Retinal pigment epithelial cell (primary cell): ENCODE results near the gene AGPAT3.

Source experiments
- DNase-seq: peaks from one replicate; pipeline ENCODE4 v3.0.0-alpha.2; 2010; ENCODE audit warnings: low read depth
- H3K4me3 ChIP-seq: 2 replicates; pipeline ENCODE4 v1.5.1; 2011; ENCODE audit warnings: mild to moderate bottlenecking, low read length, control low read depth, moderate library complexity
- TF ChIP-seq, protein P1 (sequence below): conservative IDR thresholded peaks from 2 replicates; pipeline ENCODE4 v1.5.1; 2011; ENCODE audit warnings: low read depth, low read length, control low read depth, inconsistent platforms

AGPAT3 gene

GRCh38 chr21:43986544-43987451 lies 121.8 kb downstream of the AGPAT3 start:
- no peak overlapping the region for H3K4me3 ChIP-seq
- TF ChIP-seq, protein P1, sequence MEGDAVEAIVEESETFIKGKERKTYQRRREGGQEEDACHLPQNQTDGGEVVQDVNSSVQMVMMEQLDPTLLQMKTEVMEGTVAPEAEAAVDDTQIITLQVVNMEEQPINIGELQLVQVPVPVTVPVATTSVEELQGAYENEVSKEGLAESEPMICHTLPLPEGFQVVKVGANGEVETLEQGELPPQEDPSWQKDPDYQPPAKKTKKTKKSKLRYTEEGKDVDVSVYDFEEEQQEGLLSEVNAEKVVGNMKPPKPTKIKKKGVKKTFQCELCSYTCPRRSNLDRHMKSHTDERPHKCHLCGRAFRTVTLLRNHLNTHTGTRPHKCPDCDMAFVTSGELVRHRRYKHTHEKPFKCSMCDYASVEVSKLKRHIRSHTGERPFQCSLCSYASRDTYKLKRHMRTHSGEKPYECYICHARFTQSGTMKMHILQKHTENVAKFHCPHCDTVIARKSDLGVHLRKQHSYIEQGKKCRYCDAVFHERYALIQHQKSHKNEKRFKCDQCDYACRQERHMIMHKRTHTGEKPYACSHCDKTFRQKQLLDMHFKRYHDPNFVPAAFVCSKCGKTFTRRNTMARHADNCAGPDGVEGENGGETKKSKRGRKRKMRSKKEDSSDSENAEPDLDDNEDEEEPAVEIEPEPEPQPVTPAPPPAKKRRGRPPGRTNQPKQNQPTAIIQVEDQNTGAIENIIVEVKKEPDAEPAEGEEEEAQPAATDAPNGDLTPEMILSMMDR, result no peak
- DNase-seq, result no peak

- TF ChIP-seq, protein P1, result no peak
Observed at GRCh38 chr21:43987509-43987908, 122.5 kb downstream of the AGPAT3 start.

DNA sequence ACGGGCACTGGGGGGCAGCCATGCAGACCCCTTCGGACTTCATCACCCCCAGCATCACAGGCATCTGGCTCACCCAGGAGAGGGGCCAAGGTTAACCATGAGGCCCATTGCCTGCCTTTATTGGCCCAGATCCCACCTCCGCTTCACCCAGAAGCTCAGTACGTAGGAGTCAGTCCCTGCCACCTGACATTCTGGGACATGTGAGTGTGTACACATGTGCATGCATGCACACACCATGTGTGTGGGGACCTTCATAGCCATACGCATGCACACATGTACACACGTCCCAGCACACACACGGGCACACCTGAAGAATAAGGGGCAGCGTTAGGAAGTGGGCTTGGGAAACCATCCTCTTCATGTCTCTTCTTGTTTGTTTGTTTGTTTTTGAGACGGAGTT lies 123.0 kb downstream of the AGPAT3 start:
- no peak for DNase-seq

More at GRCh38 chr21:43987509-43987908, 122.5 kb downstream of the AGPAT3 start:
- no peak overlapping the region for H3K4me3 ChIP-seq
- DNase-seq, result no peak

GRCh38 chr21:43988506-43989230 lies 123.6 kb downstream of the AGPAT3 start:
- no peak for DNase-seq
- TF ChIP-seq, protein P1, result no peak
- H3K4me3 ChIP-seq, result no peak overlapping the region

More for the DNA sequence above, 123.0 kb downstream of the AGPAT3 start:
- no peak overlapping the region for H3K4me3 ChIP-seq
- TF ChIP-seq, protein P1, result no peak

DNA sequence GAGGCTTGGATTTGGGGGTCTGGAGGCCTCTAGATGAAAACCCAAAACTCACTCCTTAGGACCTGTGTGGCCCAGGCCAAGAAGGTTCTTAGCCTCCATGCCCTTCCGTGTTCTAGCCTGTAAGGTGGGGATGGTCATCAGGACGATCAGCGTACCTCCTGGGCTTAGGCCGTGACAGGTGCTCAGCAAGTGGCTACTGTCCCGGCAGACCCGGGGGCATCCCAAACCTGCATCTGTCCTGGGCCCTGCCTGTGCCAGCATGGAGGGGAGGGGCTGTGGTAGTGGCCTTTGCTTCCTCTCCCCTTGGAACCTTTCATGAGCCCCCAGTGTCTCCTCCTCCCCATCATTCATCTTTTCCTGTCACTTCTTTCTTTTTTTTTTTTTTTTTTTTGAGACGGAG lies 124.4 kb downstream of the AGPAT3 start:
- H3K4me3 ChIP-seq, result no peak overlapping the region
- TF ChIP-seq, protein P1, result no peak
- no peak for DNase-seq

DNA sequence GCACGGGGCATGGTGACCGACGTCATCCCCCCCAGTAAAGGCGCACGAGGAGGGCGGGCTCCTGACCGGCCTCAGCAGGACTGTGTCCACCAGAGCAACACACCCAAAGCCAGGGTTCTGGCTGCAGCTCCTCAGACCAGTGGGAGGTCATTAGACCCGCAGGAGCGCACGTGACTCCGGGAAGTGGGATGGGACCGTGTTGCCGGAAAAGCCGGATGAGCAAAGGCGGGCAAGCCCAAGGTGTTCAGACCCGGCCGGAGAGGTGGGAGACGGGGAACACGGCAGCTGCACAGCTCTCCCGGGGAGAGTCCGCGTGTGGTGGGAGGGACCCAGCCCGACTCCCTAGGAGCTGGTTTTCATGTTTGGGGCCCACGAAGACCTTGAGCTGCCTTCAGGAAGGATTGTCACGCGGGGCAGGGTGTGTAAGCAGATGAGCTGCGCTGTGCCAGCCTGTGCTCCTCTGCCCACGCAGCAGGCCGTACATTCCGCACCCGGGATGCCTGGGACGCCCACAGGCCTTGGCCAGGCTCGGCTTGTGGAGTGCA lies 126.5 kb downstream of the AGPAT3 start:
- H3K4me3 ChIP-seq, result no peak overlapping the region
- DNase-seq, result no peak
- TF ChIP-seq, protein P1, result no peak
